OCI-LY7 (cell line): ENCODE results near the gene GPBAR1.
A peak's percentile ranks its signal among the peaks of the same experiment; 100 is the strongest.

Experiments
- CTCF ChIP-seq: fragments of 200-600 bp; sonication (generic); conservative IDR thresholded peaks from 2 replicates; pipeline ENCODE4 v1.5.1; 2014; ENCODE audit warnings: mild to moderate bottlenecking, antibody characterized with exemption, low read length, moderate library complexity, mixed read lengths
- EZH2phosphoT487 ChIP-seq: fragments of 200-600 bp; sonication (generic); IDR thresholded peaks from 2 replicates; pipeline ENCODE4 v1.6.1; 2018; ENCODE audit warnings: low read depth, borderline replicate concordance, mild to moderate bottlenecking, mixed run types, antibody characterized with exemption, low read length, moderate library complexity, mixed read lengths

- TF ChIP-seq CTCF (0 out of 2 replicates have a peak, but pooled peaks have one; percentile 24), EZH2phosphoT487 (no peak)
These were observed 9.3 kb downstream of the GPBAR1 start, which contains the start of the genes AAMP and PNKD for GRCh38 chr2:218269900-218270720.
